ENCODE data around the gene MMP1. TPM values are rescaled to one million over a fixed set of nuclear protein-coding genes. Genes with fewer than 3 reads are reported as not detected.

MMP1 gene
- total RNA-seq, 1 donor = 0.72 TPM

Other genes with a start within 250 kb of the MMP1 start
- not detected in 2 replicates for gene MMP20, start 172.8 kb downstream of the MMP1 start, total RNA-seq
- gene MMP27, start 92.4 kb downstream of the MMP1 start, total RNA-seq = not detected in 2 replicates
- under 0.01 TPM in 1 of 2 replicates, not detected in the other for gene MMP8, start 73.2 kb downstream of the MMP1 start, total RNA-seq
- not detected in 2 replicates for gene MMP10, start 17.5 kb downstream of the MMP1 start, total RNA-seq
- 1.8 and 5.1 TPM in 2 replicates for gene MMP3, start 45.4 kb upstream of the MMP1 start, total RNA-seq
- under 0.01 and 0.36 TPM in 2 replicates for gene MMP12, start 76.8 kb upstream of the MMP1 start, total RNA-seq
- gene MMP13, start 157.6 kb upstream of the MMP1 start, total RNA-seq = 1.8 and 2.5 TPM in 2 replicates